K562 (cell line): ENCODE measurements around the gene GIPR. TPM values are rescaled to one million over a fixed set of nuclear protein-coding genes. Genes with fewer than 3 reads are reported as not detected.

ENCODE experiments used
- CBX8 ChIP-seq: fragments of 200-600 bp; sonication (generic); IDR thresholded peaks from 2 replicates; pipeline ENCODE4 v1.6.1; 2012; ENCODE audit warnings: borderline replicate concordance, mixed run types, low read depth, mild to moderate bottlenecking, moderate library complexity, mixed read lengths, low read length, control low read depth, inconsistent platforms; ENCODE audit not compliant: poor library complexity, severe bottlenecking; ENCODE audit errors: extremely low read depth
- CCNT2 ChIP-seq: IDR thresholded peaks from 2 replicates; pipeline ENCODE4 v1.6.1; 2011; ENCODE audit warnings: borderline replicate concordance, low read depth, mild to moderate bottlenecking, moderate library complexity, mixed read lengths, low read length; ENCODE audit not compliant: insufficient read length; ENCODE audit errors: extremely low read depth
- NELFE ChIP-seq: IDR thresholded peaks from 2 replicates; pipeline ENCODE4 v1.6.1; 2011; ENCODE audit warnings: mild to moderate bottlenecking; ENCODE audit not compliant: insufficient read depth, insufficient read length
- NFXL1 ChIP-seq: fragments of 450-650 bp; formaldehyde crosslinking; IDR thresholded peaks from 2 replicates; pipeline ENCODE4 v1.4.0; 2021; ENCODE audit warnings: mild to moderate bottlenecking
- PHF8 ChIP-seq: fragments of 200-600 bp; sonication (generic); IDR thresholded peaks from 2 replicates; pipeline ENCODE4 v1.6.1; 2012; ENCODE audit warnings: mixed run types, mild to moderate bottlenecking, inconsistent platforms, low read length, moderate library complexity, borderline replicate concordance
- PRPF4 ChIP-seq: fragments of 200-400 bp; formaldehyde crosslinking; IDR thresholded peaks from one replicate; pipeline ENCODE4 v1.6.1; 2017; ENCODE audit warnings: low read length, low read depth, mild to moderate bottlenecking; ENCODE audit not compliant: insufficient read depth, poor library complexity, severe bottlenecking
- RAD21 ChIP-seq, 2 experiments: fragments of 250-450 bp in 1 of 2; fragments of 450-650 bp in 1 of 2; sonication (Bioruptor Pico) in 1 of 2; formaldehyde crosslinking in 1 of 2; IDR thresholded peaks in 1 of 2; conservative IDR thresholded peaks in 1 of 2; 2 replicates each; pipeline versions ENCODE4 v1.4.0 to v1.8.0; 2020 to 2022; ENCODE audit warnings: mild to moderate bottlenecking in 2 of 2, moderate library complexity in 1 of 2
- RBM22 ChIP-seq: fragments of 200-400 bp; formaldehyde crosslinking; IDR thresholded peaks from 2 replicates; pipeline ENCODE4 v1.6.1; 2018; ENCODE audit warnings: low read length, low read depth; ENCODE audit not compliant: poor library complexity, severe bottlenecking
- RBM34 ChIP-seq: fragments of 200-400 bp; formaldehyde crosslinking; IDR thresholded peaks from 2 replicates; pipeline ENCODE4 v1.6.1; 2018; ENCODE audit warnings: low read length, borderline replicate concordance; ENCODE audit not compliant: insufficient read depth
- TEAD1 ChIP-seq, 2 experiments: fragments of 450-650 bp in 1 of 2; sonication (generic) in 1 of 2; formaldehyde crosslinking; IDR thresholded peaks; 2 replicates each; pipeline versions ENCODE4 v1.4.0 to v1.8.0; 2020 to 2022; ENCODE audit warnings: mild to moderate bottlenecking in 2 of 2, missing genetic modification reagents in 1 of 2
- U2AF2 ChIP-seq: fragments of 200-400 bp; formaldehyde crosslinking; optimal IDR thresholded peaks from 2 replicates; pipeline ENCODE3; 2017; ENCODE audit warnings: low read depth, mild to moderate bottlenecking, low read length
- ZNF3 ChIP-seq: fragments of 250-450 bp; sonication (Bioruptor Pico); IDR thresholded peaks from 2 replicates; pipeline ENCODE4 v1.5.0; 2021; ENCODE audit warnings: mild to moderate bottlenecking, moderate library complexity
- ZNF311 ChIP-seq: fragments of 250-450 bp; sonication (Bioruptor Pico); IDR thresholded peaks from 2 replicates; pipeline ENCODE4 v1.4.0; 2020; ENCODE audit warnings: mild to moderate bottlenecking, moderate library complexity
- ZNF668 ChIP-seq: fragments of 250-450 bp; sonication (Bioruptor Pico); IDR thresholded peaks from 2 replicates; pipeline ENCODE4 v1.8.0; 2022; ENCODE audit warnings: mild to moderate bottlenecking, inconsistent platforms
- polyA plus RNA-seq, 8 experiments: library from polyadenylated mRNA; depleted of rRNA in 4 of 8; stranded (reverse) in 5 of 8; unstranded in 3 of 8; fragments of >200 nt; fragmentation: Nextera tagmentation in 2 of 8; fragmentation: Illumina TruSeq in 1 of 8; extraction: Ambion mirVana in 2 of 8; extraction: Trizol in 1 of 8; gene quantifications; 2 replicates each; pipeline versions ENCODE4 v1.2.1 to v1.2.3, GENCODE V29; 2011 to 2014; ENCODE audit warnings: inconsistent platforms in 1 of 8, missing spikeins in 1 of 8
- total RNA-seq, 7 experiments: library from RNA; depleted of rRNA in 6 of 7; stranded (reverse); fragments of >200 nt in 6 of 7; fragmentation: Illumina TruSeq in 2 of 7; extraction: Trizol in 2 of 7; gene quantifications; 2 replicates each; pipeline versions ENCODE4 v1.2.1 to v1.2.3, GENCODE V29; 2011 to 2021; ENCODE audit warnings: low replicate concordance in 1 of 7
- TF ChIP-seq, protein P1 (sequence below): sonication (generic); IDR thresholded peaks from 2 replicates; pipeline ENCODE4 v1.6.1; 2016
- TF ChIP-seq, protein P2 (sequence below): fragments of 250-450 bp; sonication (Bioruptor Pico); IDR thresholded peaks from 2 replicates; pipeline ENCODE4 v1.5.0; 2021; ENCODE audit warnings: mild to moderate bottlenecking, borderline replicate concordance
- TF ChIP-seq, protein P3 (sequence below): fragments of 250-450 bp; sonication (Bioruptor Pico); IDR thresholded peaks from 2 replicates; pipeline ENCODE4 v1.4.0; 2020
- TF ChIP-seq, protein P4 (sequence below): sonication (generic); formaldehyde crosslinking; IDR thresholded peaks from 2 replicates; pipeline ENCODE4 v1.8.0; 2023; ENCODE audit warnings: mild to moderate bottlenecking, missing genetic modification reagents

GIPR gene
- total and polyA plus RNA-seq, 9 of the 15 experiments (the other 6 are each of a cell fraction or from before 2014, with no cell fraction given) = 2.2 to 26.8 (median 12.7) TPM

DNA sequence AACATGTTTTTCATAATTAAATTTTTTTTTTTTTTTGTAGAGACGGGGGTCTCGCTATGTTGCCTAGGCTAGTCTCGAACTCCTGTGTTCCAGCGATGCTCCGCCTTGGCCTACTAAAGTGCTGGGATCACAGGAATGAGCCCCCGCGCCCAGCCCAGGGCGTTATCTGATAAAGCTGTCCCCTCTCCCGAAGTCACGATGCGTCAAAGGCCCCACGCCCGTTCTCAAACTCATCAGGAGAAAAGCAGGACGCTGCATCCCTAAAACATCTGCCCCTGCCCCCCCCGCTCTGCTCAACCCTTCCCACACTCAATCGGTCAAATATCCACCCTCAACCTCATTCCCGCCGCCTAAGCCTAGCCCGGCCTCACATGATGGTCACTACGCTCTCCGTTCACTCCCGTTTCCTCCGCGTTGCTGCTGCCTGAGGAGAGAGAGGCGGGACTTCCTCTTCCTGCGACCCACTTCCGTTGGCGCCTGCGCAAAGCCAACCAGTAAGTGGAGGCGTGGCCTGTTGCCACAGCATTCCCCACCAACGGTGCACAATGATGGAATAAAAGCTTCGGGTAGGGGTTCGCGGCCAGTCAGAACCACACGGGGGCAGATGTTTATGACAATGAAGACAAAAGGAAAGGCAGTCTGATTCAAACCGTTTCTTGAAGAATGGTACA lies 23.6 kb downstream of the GIPR start, which contains the start of gene SNRPD2 (continued):
- TF ChIP-seq, protein P1, sequence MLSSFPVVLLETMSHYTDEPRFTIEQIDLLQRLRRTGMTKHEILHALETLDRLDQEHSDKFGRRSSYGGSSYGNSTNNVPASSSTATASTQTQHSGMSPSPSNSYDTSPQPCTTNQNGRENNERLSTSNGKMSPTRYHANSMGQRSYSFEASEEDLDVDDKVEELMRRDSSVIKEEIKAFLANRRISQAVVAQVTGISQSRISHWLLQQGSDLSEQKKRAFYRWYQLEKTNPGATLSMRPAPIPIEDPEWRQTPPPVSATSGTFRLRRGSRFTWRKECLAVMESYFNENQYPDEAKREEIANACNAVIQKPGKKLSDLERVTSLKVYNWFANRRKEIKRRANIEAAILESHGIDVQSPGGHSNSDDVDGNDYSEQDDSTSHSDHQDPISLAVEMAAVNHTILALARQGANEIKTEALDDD = no peak
- no peak for TF ChIP-seq RBM34
- TF ChIP-seq, protein P2, sequence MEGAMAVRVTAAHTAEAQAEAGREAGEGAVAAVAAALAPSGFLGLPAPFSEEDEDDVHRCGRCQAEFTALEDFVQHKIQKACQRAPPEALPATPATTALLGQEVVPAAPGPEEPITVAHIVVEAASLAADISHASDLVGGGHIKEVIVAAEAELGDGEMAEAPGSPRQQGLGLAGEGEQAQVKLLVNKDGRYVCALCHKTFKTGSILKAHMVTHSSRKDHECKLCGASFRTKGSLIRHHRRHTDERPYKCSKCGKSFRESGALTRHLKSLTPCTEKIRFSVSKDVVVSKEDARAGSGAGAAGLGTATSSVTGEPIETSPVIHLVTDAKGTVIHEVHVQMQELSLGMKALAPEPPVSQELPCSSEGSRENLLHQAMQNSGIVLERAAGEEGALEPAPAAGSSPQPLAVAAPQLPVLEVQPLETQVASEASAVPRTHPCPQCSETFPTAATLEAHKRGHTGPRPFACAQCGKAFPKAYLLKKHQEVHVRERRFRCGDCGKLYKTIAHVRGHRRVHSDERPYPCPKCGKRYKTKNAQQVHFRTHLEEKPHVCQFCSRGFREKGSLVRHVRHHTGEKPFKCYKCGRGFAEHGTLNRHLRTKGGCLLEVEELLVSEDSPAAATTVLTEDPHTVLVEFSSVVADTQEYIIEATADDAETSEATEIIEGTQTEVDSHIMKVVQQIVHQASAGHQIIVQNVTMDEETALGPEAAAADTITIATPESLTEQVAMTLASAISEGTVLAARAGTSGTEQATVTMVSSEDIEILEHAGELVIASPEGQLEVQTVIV (CRISPR knock-in tag) = no peak
- no peak for TF ChIP-seq CBX8
- no peak for TF ChIP-seq CCNT2
- TF ChIP-seq ZNF3 = no peak
- no peak for TF ChIP-seq RAD21 (CRISPR knock-in tag; conservative IDR thresholded peaks at IDR 0.05 in 1 of 2, IDR thresholded peaks at IDR 0.05 in 1 of 2)
- TF ChIP-seq PHF8 = peak; percentile 86; the same call in 1 of the 2 replicates
- no peak for TF ChIP-seq U2AF2
- no peak for TF ChIP-seq RBM22
- TF ChIP-seq TEAD1 (CRISPR knock-in tag; IDR thresholded peaks at IDR 0.05) = peak in 1 of 2 experiments; percentile 72; a peak in 2 of 4 replicates
- TF ChIP-seq PRPF4 = no peak
- TF ChIP-seq ZNF311 (CRISPR knock-in tag) = no peak
- no peak for TF ChIP-seq NFXL1 (CRISPR knock-in tag)
- TF ChIP-seq, protein P3, sequence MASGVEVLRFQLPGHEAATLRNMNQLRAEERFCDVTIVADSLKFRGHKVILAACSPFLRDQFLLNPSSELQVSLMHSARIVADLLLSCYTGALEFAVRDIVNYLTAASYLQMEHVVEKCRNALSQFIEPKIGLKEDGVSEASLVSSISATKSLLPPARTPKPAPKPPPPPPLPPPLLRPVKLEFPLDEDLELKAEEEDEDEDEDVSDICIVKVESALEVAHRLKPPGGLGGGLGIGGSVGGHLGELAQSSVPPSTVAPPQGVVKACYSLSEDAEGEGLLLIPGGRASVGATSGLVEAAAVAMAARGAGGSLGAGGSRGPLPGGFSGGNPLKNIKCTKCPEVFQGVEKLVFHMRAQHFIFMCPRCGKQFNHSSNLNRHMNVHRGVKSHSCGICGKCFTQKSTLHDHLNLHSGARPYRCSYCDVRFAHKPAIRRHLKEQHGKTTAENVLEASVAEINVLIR (CRISPR knock-in tag) = no peak
- no peak for TF ChIP-seq ZNF668
- TF ChIP-seq, protein P4, sequence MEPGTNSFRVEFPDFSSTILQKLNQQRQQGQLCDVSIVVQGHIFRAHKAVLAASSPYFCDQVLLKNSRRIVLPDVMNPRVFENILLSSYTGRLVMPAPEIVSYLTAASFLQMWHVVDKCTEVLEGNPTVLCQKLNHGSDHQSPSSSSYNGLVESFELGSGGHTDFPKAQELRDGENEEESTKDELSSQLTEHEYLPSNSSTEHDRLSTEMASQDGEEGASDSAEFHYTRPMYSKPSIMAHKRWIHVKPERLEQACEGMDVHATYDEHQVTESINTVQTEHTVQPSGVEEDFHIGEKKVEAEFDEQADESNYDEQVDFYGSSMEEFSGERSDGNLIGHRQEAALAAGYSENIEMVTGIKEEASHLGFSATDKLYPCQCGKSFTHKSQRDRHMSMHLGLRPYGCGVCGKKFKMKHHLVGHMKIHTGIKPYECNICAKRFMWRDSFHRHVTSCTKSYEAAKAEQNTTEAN (CRISPR knock-in tag) = no peak
- TF ChIP-seq NELFE = no peak
